Lung (tissue), 12 donors: ENCODE results near the gene SSTR3. TPM values are rescaled to one million over a fixed set of nuclear protein-coding genes. Genes with fewer than 3 reads are reported as not detected.
A peak's percentile ranks its signal among the peaks of the same experiment; 100 is the strongest.

ENCODE experiments used
- ATAC-seq: fragments of 200-7000 bp; cut with Tn5 transposase; one replicate; pipeline ENCODE4 v1.9.1; 2020; ENCODE audit warnings: moderate number of reproducible peaks; ENCODE audit not compliant: insufficient read depth, low FRiP score
- DNase-seq, 3 donors: peaks; one replicate each; pipeline ENCODE4 v3.0.0-alpha.2; 2013 to 2017
- H3K27ac ChIP-seq, 2 donors: one replicate each; pipeline ENCODE4 v1.5.1; 2013; ENCODE audit warnings: mild to moderate bottlenecking in 2 of 2, moderate library complexity in 2 of 2, control low read depth in 1 of 2, inconsistent platforms in 1 of 2, low read depth in 1 of 2, low read length in 1 of 2
- H3K27me3 ChIP-seq, 3 donors: one replicate each; pipeline ENCODE4 v1.5.1; 2013; ENCODE audit warnings: low read length in 2 of 3; ENCODE audit not compliant: control insufficient read depth in 3 of 3, insufficient read depth in 3 of 3
- H3K36me3 ChIP-seq, 4 donors: one replicate each; pipeline ENCODE4 v1.5.1; 2013; ENCODE audit warnings: low read length in 4 of 4, mild to moderate bottlenecking in 1 of 4, moderate library complexity in 1 of 4; ENCODE audit not compliant: control insufficient read depth in 4 of 4, insufficient read depth in 4 of 4
- H3K4me1 ChIP-seq, 5 donors: one replicate each; pipeline ENCODE4 v1.5.1; 2013; ENCODE audit warnings: low read length in 5 of 5, mild to moderate bottlenecking in 2 of 5, moderate library complexity in 1 of 5; ENCODE audit not compliant: control insufficient read depth in 5 of 5, insufficient read depth in 5 of 5
- H3K4me3 ChIP-seq: one replicate; pipeline ENCODE4 v1.5.1; 2013; ENCODE audit warnings: mild to moderate bottlenecking, control low read depth, moderate library complexity
- H3K9ac ChIP-seq, 2 donors: one replicate each; pipeline ENCODE4 v1.5.1; 2013; ENCODE audit warnings: low read length in 2 of 2, control low read depth in 1 of 2; ENCODE audit not compliant: insufficient read depth in 1 of 2
- H3K9me3 ChIP-seq, 4 donors: one replicate each; pipeline ENCODE4 v1.5.1; 2013; ENCODE audit warnings: low read length in 3 of 4, mild to moderate bottlenecking in 1 of 4, moderate library complexity in 1 of 4; ENCODE audit not compliant: control insufficient read depth in 4 of 4, insufficient read depth in 3 of 4
- CTCF ChIP-seq: IDR thresholded peaks from 2 replicates; pipeline ENCODE4 v1.5.1; 2012; ENCODE audit warnings: mild to moderate bottlenecking; ENCODE audit errors: control extremely low read depth, extremely low read depth
- WGBS, 2 donors: extraction: QIAGEN DNeasy Blood & Tissue Kit; methylation state at CpG; one replicate each; pipeline ENCODE4 v1.1.7; 2013; 5-methylcytosine and 5-hydroxymethylcytosine counted together
- polyA plus RNA-seq, 2 donors: library from polyadenylated mRNA; stranded (reverse); fragments of 200-250 nt; gene quantifications; one replicate each; pipeline ENCODE4 v1.2.1, GENCODE V29; 2013
- total RNA-seq, 2 donors: library from RNA; depleted of rRNA in 1 of 2; stranded (reverse); fragments of >200 nt in 1 of 2; gene quantifications; one replicate each; pipeline ENCODE4 v1.2.1, GENCODE V29; 2014 to 2021
- donor health status: control.
- donor health status: control.
- donor health status: Bipolar disorder and iron deficiency.
- donor health status: healthy.
- donor health status: DM: yes; HTN: yes; CAD: no.

SSTR3 gene
- total and polyA plus RNA-seq, 4 donors, result 0.04 to 0.87 (median 0.10) TPM

DNA sequence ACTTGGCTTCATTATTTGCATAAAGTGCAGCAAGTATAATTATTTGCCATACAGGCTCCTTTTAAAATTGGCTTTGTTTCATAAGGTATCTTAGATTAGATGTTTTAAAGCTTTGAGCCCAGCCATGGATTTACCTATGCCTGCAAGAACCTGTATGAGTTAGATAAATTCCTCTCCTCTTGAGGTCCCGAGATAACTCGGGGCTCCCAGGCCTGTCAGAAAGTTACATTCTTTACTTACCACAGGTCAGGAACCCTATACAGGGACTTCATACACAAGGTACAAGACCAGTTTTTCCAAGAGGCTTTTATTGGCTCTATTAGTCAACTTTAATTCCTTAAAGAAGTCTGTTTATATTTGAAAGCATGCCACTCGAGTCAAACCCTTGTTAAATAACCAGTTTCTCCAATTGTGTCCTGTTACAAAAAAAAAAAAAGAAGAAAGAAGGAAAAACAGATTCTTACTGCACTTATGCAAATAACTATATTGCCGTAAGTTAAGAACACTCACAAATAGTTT is 22.0 kb downstream of the SSTR3 start:
- Histone ChIP-seq H3K9ac (no peak overlapping the region), H3K27ac (no peak overlapping the region), H3K9me3 (no peaks in the 10 kb centered on the region), H3K4me3 (no peak overlapping the region), H3K36me3 (peaks cover 0 to 1% (median 0%) of the 10 kb centered on the region in 4 donors), H3K27me3 (no peaks in the 10 kb centered on the region), H3K4me1 (peaks cover 6 to 38% (median 11%) of the 10 kb centered on the region in 5 donors)
- 44 to 54% methylated on average over 4 of the region's 4 CpGs for WGBS, 2 donors
- DNase-seq (peak in 2 of 3 donors; percentile 47 to 67), ATAC-seq (no peak)
- TF ChIP-seq CTCF, result no peak

- Histone ChIP-seq H3K9me3 (no peaks in the 10 kb centered on the region), H3K9ac (peak overlapping the region in 1 of 2 donors; percentile 24), H3K4me1 (peaks cover 6 to 38% (median 11%) of the 10 kb centered on the region in 5 donors), H3K27me3 (no peaks in the 10 kb centered on the region), H3K4me3 (no peak overlapping the region), H3K27ac (peak overlapping the region; percentile 64 to 75), H3K36me3 (peaks cover 0 to 1% (median 0%) of the 10 kb centered on the region in 4 donors)
- peak in 2 of 3 donors; percentile 53 to 68 for DNase-seq
- 54 to 66% methylated on average over 2 of the region's 2 CpGs for WGBS, 2 donors
- TF ChIP-seq CTCF, result no peak
- ATAC-seq, result no peak
Observed at GRCh38 chr22:37188901-37189466, 23.3 kb downstream of the SSTR3 start.

GRCh38 chr22:37187891-37188761 is 24.2 kb downstream of the SSTR3 start, which contains the start of gene C1QTNF6:
Gene C1QTNF6 (minus strand): TSS chr22:37188247. CDS start chr22:37188213, 34 bp downstream.
- Histone ChIP-seq H3K4me3 (no peak within 1 kb of the TSS), H3K27ac (peak within 1 kb of the TSS; percentile 64 to 68), H3K27me3 (no peaks in the 10 kb centered on the region), H3K9me3 (no peaks in the 10 kb centered on the region), H3K36me3 (peaks cover 0 to 1% (median 0%) of the 10 kb centered on the region in 4 donors), H3K4me1 (peaks cover 6 to 38% (median 11%) of the 10 kb centered on the region in 5 donors), H3K9ac (peak within 1 kb of the TSS; percentile 48 to 69)
- no peak for TF ChIP-seq CTCF
- 34 to 59% methylated on average over 15 to 16 of the region's 17 CpGs for WGBS, 2 donors
- ATAC-seq (peak; percentile 20), DNase-seq (peak; percentile 85 to 94 (median 92))
